HCT116 (cell line): ENCODE results near the gene SBF2. TPM values are rescaled to one million over a fixed set of nuclear protein-coding genes. Genes with fewer than 3 reads are reported as not detected.

ENCODE experiments used
- ATAC-seq: fragments of 200-7000 bp; cut with Tn5 transposase; 2 replicates; pipeline ENCODE4 v1.9.1; 2020; ENCODE audit warnings: mild to moderate bottlenecking, moderate library complexity
- BruUV-seq: library from RNA; stranded (reverse); fragments of 400-500 nt; replicated peaks from 2 replicates; lab custom pipeline; 2021; lab: Mats Ljungman, UMichigan
- CTCF ChIA-PET: fragments of 300-600 bp; sonication (Branson Sonifier 250); formaldehyde crosslinking; loops from one replicate; lab custom pipeline; 2021; ENCODE audit warnings: antibody characterized with exemption; lab: Charles Lee
- POLR2A ChIA-PET: fragments of 300-600, 350-600 bp; sonication (Branson Sonifier 250); formaldehyde crosslinking; loops from one replicate; lab custom pipeline; 2021; ENCODE audit warnings: antibody characterized with exemption; lab: Charles Lee
- RAD21 ChIA-PET, 2 experiments: fragments of 300-600 bp; sonication (Branson Sonifier 250); formaldehyde crosslinking; loops; one replicate each; lab custom pipeline; 2023; ENCODE audit warnings: low total read pairs in 2 of 2; ENCODE audit not compliant: uncharacterized antibody in 2 of 2, unreplicated experiment in 2 of 2, low non-redundant PET in 1 of 2; lab: Charles Lee
- DNase-seq: peaks from one replicate; pipeline ENCODE4 v3.0.0-alpha.2; 2010; ENCODE audit warnings: low read depth, low spot score
- H2AFZ ChIP-seq: fragments of 200-600 bp; shearing (Covaris generic), sonication (generic); 2 replicates; pipeline ENCODE4 v1.6.1; 2017; ENCODE audit warnings: low read depth, mixed run types, mixed read lengths, antibody characterized with exemption, low read length; ENCODE audit not compliant: poor library complexity, severe bottlenecking
- H3K27ac ChIP-seq: 2 replicates; pipeline ENCODE4 v1.5.1; 2012; ENCODE audit warnings: low read depth, low read length
- H3K27me3 ChIP-seq: fragments of 200-600 bp; sonication (generic); 2 replicates; pipeline ENCODE4 v1.6.1; 2016; ENCODE audit warnings: mixed run types, low read length, mixed read lengths; ENCODE audit not compliant: insufficient read depth
- H3K36me3 ChIP-seq, 2 experiments: fragments of 200-500 bp in 1 of 2; fragments of 200-600 bp in 1 of 2; sonication (Bioruptor generic) in 1 of 2; sonication (generic) in 1 of 2; 2 replicates each; pipeline versions ENCODE4 v1.5.1 to v1.6.1; 2014 to 2016; ENCODE audit warnings: low read length in 2 of 2, inconsistent platforms in 1 of 2, mixed read lengths in 1 of 2, mixed run types in 1 of 2; ENCODE audit not compliant: insufficient read depth in 2 of 2, control insufficient read depth in 1 of 2
- H3K4me1 ChIP-seq, 2 experiments: fragments of 200-600 bp in 1 of 2; sonication (generic) in 1 of 2; 2 replicates each; pipeline versions ENCODE4 v1.5.1 to v1.6.1; 2012 to 2017; ENCODE audit warnings: low read length in 2 of 2, inconsistent platforms in 1 of 2, mild to moderate bottlenecking in 1 of 2, mixed read lengths in 1 of 2, mixed run types in 1 of 2, moderate library complexity in 1 of 2; ENCODE audit not compliant: insufficient read depth in 2 of 2, control insufficient read depth in 1 of 2
- H3K4me2 ChIP-seq: fragments of 200-600 bp; sonication (generic); 2 replicates; pipeline ENCODE4 v1.6.1; 2017; ENCODE audit warnings: mixed run types, low read length, mixed read lengths
- H3K4me3 ChIP-seq, 2 experiments: fragments of 200-600 bp in 1 of 2; sonication (generic) in 1 of 2; replicated peaks in 1 of 2; 2 replicates each; pipeline ENCODE4 v1.5.1; 2011 to 2016; ENCODE audit warnings: low read length in 2 of 2, control low read depth in 1 of 2, low read depth in 1 of 2, mild to moderate bottlenecking in 1 of 2, mixed read lengths in 1 of 2, mixed run types in 1 of 2
- H3K79me2 ChIP-seq: fragments of 200-600 bp; sonication (generic); 2 replicates; pipeline ENCODE4 v1.6.1; 2017; ENCODE audit warnings: mild to moderate bottlenecking, mixed run types, low read length, moderate library complexity, mixed read lengths; ENCODE audit not compliant: insufficient read depth
- H3K9ac ChIP-seq: fragments of 200-600 bp; sonication (generic); 2 replicates; pipeline ENCODE4 v1.6.1; 2016; ENCODE audit warnings: low read length, mixed read lengths
- H3K9me2 ChIP-seq: fragments of 200-600 bp; sonication (generic), shearing (Covaris generic); 2 replicates; pipeline ENCODE4 v1.6.1; 2017; ENCODE audit warnings: mixed run types, mild to moderate bottlenecking, moderate library complexity; ENCODE audit not compliant: insufficient read depth
- H3K9me3 ChIP-seq, 2 experiments: fragments of 200-500 bp in 1 of 2; fragments of 200-600 bp in 1 of 2; sonication (Bioruptor generic) in 1 of 2; sonication (generic) in 1 of 2; 2 replicates each; pipeline ENCODE4 v1.6.1; 2014 to 2017; ENCODE audit warnings: low read length in 2 of 2, mixed read lengths in 2 of 2, inconsistent platforms in 1 of 2, low read depth in 1 of 2, mild to moderate bottlenecking in 1 of 2, mixed run types in 1 of 2, moderate library complexity in 1 of 2; ENCODE audit not compliant: control insufficient read depth in 1 of 2, insufficient read depth in 1 of 2
- H4K20me1 ChIP-seq: fragments of 200-600 bp; sonication (generic), shearing (Covaris generic); 2 replicates; pipeline ENCODE4 v1.6.1; 2017; ENCODE audit warnings: mixed run types, mild to moderate bottlenecking, moderate library complexity; ENCODE audit not compliant: insufficient read depth
- ATF3 ChIP-seq: IDR thresholded peaks from 2 replicates; pipeline ENCODE4 v1.6.1; 2012
- CEBPB ChIP-seq: IDR thresholded peaks from 2 replicates; pipeline ENCODE4 v1.6.1; 2012; ENCODE audit warnings: low read depth
- EGR1 ChIP-seq: IDR thresholded peaks from 2 replicates; pipeline ENCODE4 v1.6.1; 2012; ENCODE audit warnings: low read depth
- ELF1 ChIP-seq: IDR thresholded peaks from 2 replicates; pipeline ENCODE4 v1.6.1; 2012; ENCODE audit warnings: low read depth, borderline replicate concordance
- EZH2 ChIP-seq: fragments of 200-600 bp; sonication (generic); IDR thresholded peaks from 2 replicates; pipeline ENCODE4 v1.6.1; 2017; ENCODE audit warnings: antibody characterized with exemption, mixed run types
- FOSL1 ChIP-seq: IDR thresholded peaks from 2 replicates; pipeline ENCODE4 v1.6.1; 2012; ENCODE audit warnings: low read depth
- JUND ChIP-seq: IDR thresholded peaks from 2 replicates; pipeline ENCODE4 v1.6.1; 2012
- MAX ChIP-seq: IDR thresholded peaks from 2 replicates; pipeline ENCODE4 v1.6.1; 2012
- POLR2A ChIP-seq: IDR thresholded peaks from 2 replicates; pipeline ENCODE4 v1.7.0; 2011; ENCODE audit warnings: borderline replicate concordance; ENCODE audit not compliant: insufficient read depth, insufficient read length; ENCODE audit errors: extremely low read depth
- POLR2AphosphoS5 ChIP-seq: IDR thresholded peaks from 2 replicates; pipeline ENCODE4 v1.6.1; 2011; ENCODE audit warnings: mild to moderate bottlenecking, low read depth, low read length, moderate library complexity
- REST ChIP-seq: IDR thresholded peaks from 2 replicates; pipeline ENCODE4 v1.6.1; 2012; ENCODE audit warnings: low read depth
- SIN3A ChIP-seq: IDR thresholded peaks from 2 replicates; pipeline ENCODE4 v1.6.1; 2012; ENCODE audit warnings: low read depth
- SP1 ChIP-seq: IDR thresholded peaks from 2 replicates; pipeline ENCODE4 v1.6.1; 2012; ENCODE audit warnings: low read depth
- SRF ChIP-seq: IDR thresholded peaks from 2 replicates; pipeline ENCODE4 v1.6.1; 2012; ENCODE audit warnings: low read depth
- TCF7L2 ChIP-seq: IDR thresholded peaks from 2 replicates; pipeline ENCODE4 v1.7.0; 2011; ENCODE audit warnings: borderline replicate concordance, inconsistent platforms; ENCODE audit not compliant: insufficient read depth, insufficient read length; ENCODE audit errors: extremely low read depth
- YY1 ChIP-seq: IDR thresholded peaks from 2 replicates; pipeline ENCODE4 v1.6.1; 2011; ENCODE audit warnings: low read length, low read depth, moderate library complexity, mild to moderate bottlenecking; ENCODE audit not compliant: insufficient replicate concordance; ENCODE audit errors: extremely low read depth
- ZBTB33 ChIP-seq: IDR thresholded peaks from 2 replicates; pipeline ENCODE4 v1.6.1; 2011; ENCODE audit warnings: mild to moderate bottlenecking, low read length, moderate library complexity; ENCODE audit not compliant: insufficient replicate concordance; ENCODE audit errors: extremely low read depth
- ZFX ChIP-seq: fragments of 450-650 bp; IDR thresholded peaks from 2 replicates; pipeline ENCODE4 v1.6.1; 2017
- ZNF274 ChIP-seq: fragments of 200-500 bp; sonication (Bioruptor generic); IDR thresholded peaks from 2 replicates; pipeline ENCODE4 v1.6.1; 2014; ENCODE audit warnings: mild to moderate bottlenecking, low read depth, low read length, inconsistent platforms
- intact Hi-C: fragments of 100-400 bp; cut with micrococcal nuclease; formaldehyde crosslinking; loops from 2 replicates; pipeline ENCODE4 v1.10.0; 2022
- total RNA-seq: library from RNA; stranded (reverse); gene quantifications from one replicate; pipeline ENCODE4 v1.2.1, GENCODE V29; 2021; ENCODE audit not compliant: unreplicated experiment
- TF ChIP-seq, protein P1 (sequence below), 3 experiments: fragments of 200-600 bp in 1 of 3; sonication (generic) in 1 of 3; IDR thresholded peaks in 2 of 3; conservative IDR thresholded peaks in 1 of 3; 2 replicates each; pipeline ENCODE4 v1.5.1; 2012 to 2017; ENCODE audit warnings: low read depth in 2 of 3, low read length in 2 of 3, antibody characterized with exemption in 1 of 3, borderline replicate concordance in 1 of 3, control low read depth in 1 of 3, mild to moderate bottlenecking in 1 of 3, mixed read lengths in 1 of 3, mixed run types in 1 of 3, moderate library complexity in 1 of 3; ENCODE audit not compliant: insufficient read depth in 1 of 3

SBF2 gene
- total RNA-seq, 1 experiment from 2014 or later = 35.0 TPM

DNA sequence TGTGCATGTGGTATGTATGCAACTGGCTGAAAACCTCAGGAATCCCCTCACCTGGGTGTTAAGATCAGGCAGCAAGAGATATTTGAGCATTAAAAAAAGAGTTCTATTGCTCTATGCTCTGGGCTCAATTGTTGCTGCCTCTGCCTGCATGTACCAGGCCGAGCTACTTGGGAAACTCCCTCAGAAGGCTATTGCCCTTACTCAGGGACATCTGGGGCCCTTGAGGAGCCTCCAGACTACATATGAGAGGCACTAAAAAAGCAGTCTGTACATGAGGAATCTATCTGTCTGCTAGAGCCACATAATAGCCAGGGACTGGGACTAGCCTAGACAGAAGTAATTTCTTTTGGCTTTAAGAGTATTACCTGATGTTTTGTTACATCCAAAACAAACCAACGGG lies 510.0 kb downstream of the SBF2 start:
- Histone ChIP-seq H3K4me3 (no peak overlapping the region), H4K20me1 (no peaks in the 10 kb centered on the region), H3K27ac (no peak overlapping the region), H2AFZ (no peak overlapping the region), H3K4me2 (no peak overlapping the region), H3K9ac (no peak overlapping the region), H3K9me3 (no peaks in the 10 kb centered on the region), H3K9me2 (no peaks in the 10 kb centered on the region), H3K36me3 (peaks cover 3 to 8% of the 10 kb centered on the region in 2 experiments; a peak in 1 of 4 replicates), H3K4me1 (no peaks in the 10 kb centered on the region), H3K79me2 (no peaks in the 10 kb centered on the region), H3K27me3 (no peaks in the 10 kb centered on the region)
- ATAC-seq = no peak
- no TSS peak for BruUV-seq
- ChIA-PET RAD21 (no interaction called here), CTCF (no interaction called here)
- DNase-seq = no peak
- TF ChIP-seq, protein P1, sequence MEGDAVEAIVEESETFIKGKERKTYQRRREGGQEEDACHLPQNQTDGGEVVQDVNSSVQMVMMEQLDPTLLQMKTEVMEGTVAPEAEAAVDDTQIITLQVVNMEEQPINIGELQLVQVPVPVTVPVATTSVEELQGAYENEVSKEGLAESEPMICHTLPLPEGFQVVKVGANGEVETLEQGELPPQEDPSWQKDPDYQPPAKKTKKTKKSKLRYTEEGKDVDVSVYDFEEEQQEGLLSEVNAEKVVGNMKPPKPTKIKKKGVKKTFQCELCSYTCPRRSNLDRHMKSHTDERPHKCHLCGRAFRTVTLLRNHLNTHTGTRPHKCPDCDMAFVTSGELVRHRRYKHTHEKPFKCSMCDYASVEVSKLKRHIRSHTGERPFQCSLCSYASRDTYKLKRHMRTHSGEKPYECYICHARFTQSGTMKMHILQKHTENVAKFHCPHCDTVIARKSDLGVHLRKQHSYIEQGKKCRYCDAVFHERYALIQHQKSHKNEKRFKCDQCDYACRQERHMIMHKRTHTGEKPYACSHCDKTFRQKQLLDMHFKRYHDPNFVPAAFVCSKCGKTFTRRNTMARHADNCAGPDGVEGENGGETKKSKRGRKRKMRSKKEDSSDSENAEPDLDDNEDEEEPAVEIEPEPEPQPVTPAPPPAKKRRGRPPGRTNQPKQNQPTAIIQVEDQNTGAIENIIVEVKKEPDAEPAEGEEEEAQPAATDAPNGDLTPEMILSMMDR (IDR thresholded peaks at IDR 0.05 in 2 of 3, conservative IDR thresholded peaks at IDR 0.05 in 1 of 3; ENCODE audit: borderline replicate concordance in 1 of 3, insufficient read depth in 1 of 3, low read depth in 2 of 3, low read length in 2 of 3) = no peak
- TF ChIP-seq TCF7L2 (no peak), SRF (no peak), JUND (no peak), REST (no peak), POLR2A (no peak), EGR1 (no peak), YY1 (no peak), ZBTB33 (no peak), ZNF274 (no peak), ELF1 (no peak), FOSL1 (no peak), MAX (no peak), ATF3 (no peak), EZH2 (no peak), ZFX (no peak), CEBPB (no peak), POLR2AphosphoS5 (no peak), SP1 (no peak), SIN3A (no peak)
- TF ChIP-seq, all 23 proteins: peak for 0
- POLR2A ChIA-PET = no interaction called here
- intact Hi-C loops = no loop called here
